Bronchial epithelial cell (primary cell): Measurements from ENCODE around the gene ISYNA1. TPM values are rescaled to one million over a fixed set of nuclear protein-coding genes. Genes with fewer than 3 reads are reported as not detected.
A peak's percentile ranks its signal among the peaks of the same experiment; 100 is the strongest.
"Not testable (repeated sequence)": the region's sequence is repeated elsewhere in the genome, so short reads cannot be mapped to it uniquely, and the experiment has no call there.

ENCODE experiments used
- DNase-seq: peaks from one replicate; pipeline ENCODE4 v3.0.0-alpha.2; 2010; ENCODE audit warnings: low read depth
- FAIRE-seq: peaks from 2 replicates; lab custom pipeline; 2011; peaks lifted over from hg19 to GRCh38; lab: Jason Lieb, UNC
- H3K27me3 ChIP-seq: 2 replicates; pipeline ENCODE4 v1.5.1; 2011; ENCODE audit warnings: low read length; ENCODE audit not compliant: control insufficient read depth, insufficient read depth
- H3K36me3 ChIP-seq: 2 replicates; pipeline ENCODE4 v1.5.1; 2011; ENCODE audit warnings: low read length; ENCODE audit not compliant: control insufficient read depth, insufficient read depth
- H3K4me3 ChIP-seq: 2 replicates; pipeline ENCODE4 v1.5.1; 2011; ENCODE audit warnings: mild to moderate bottlenecking, low read depth, low read length, control low read depth
- CTCF ChIP-seq: IDR thresholded peaks from 2 replicates; pipeline ENCODE4 v1.5.1; 2011; ENCODE audit warnings: mild to moderate bottlenecking, moderate library complexity, low read length, control low read depth, inconsistent platforms; ENCODE audit not compliant: insufficient read depth, severe bottlenecking
- total RNA-seq: library from RNA; depleted of rRNA; stranded (reverse); fragments of >200 nt; gene quantifications from 2 replicates; pipeline ENCODE4 v1.2.1, GENCODE V29; 2014

Gene ISYNA1
- total RNA-seq, 1 donor from 2014 or later = 15.3 TPM

GRCh38 chr19:18412610-18413239, 25.2 kb downstream of the ISYNA1 start:
- H3K27me3 ChIP-seq = no peaks in the 10 kb centered on the region
- no peaks in the 10 kb centered on the region for H3K36me3 ChIP-seq
- no peak for TF ChIP-seq CTCF
- FAIRE-seq = no peak
- DNase-seq = no peak
- no peak overlapping the region for H3K4me3 ChIP-seq

GRCh38 chr19:18408053-18408476, 29.9 kb downstream of the ISYNA1 start:
- TF ChIP-seq CTCF = peak; percentile 47
- no peak for FAIRE-seq
- H3K36me3 ChIP-seq = no peaks in the 10 kb centered on the region
- no peak overlapping the region for H3K4me3 ChIP-seq
- H3K27me3 ChIP-seq = no peaks in the 10 kb centered on the region
- no peak for DNase-seq

GRCh38 chr19:18406749-18407148, 31.2 kb downstream of the ISYNA1 start:
- Histone ChIP-seq H3K27me3 (no peaks in the 10 kb centered on the region), H3K36me3 (no peaks in the 10 kb centered on the region), H3K4me3 (no peak overlapping the region)
- FAIRE-seq = no peak
- no peak for DNase-seq
- no peak for TF ChIP-seq CTCF

GRCh38 chr19:18405754-18406153, 32.2 kb downstream of the ISYNA1 start:
- H3K4me3 ChIP-seq, H3K36me3 ChIP-seq, H3K27me3 ChIP-seq, DNase-seq, FAIRE-seq: not testable (repeated sequence)

- H3K36me3 ChIP-seq, FAIRE-seq, DNase-seq, H3K4me3 ChIP-seq, H3K27me3 ChIP-seq: not testable (repeated sequence)
Measured at GRCh38 chr19:18402455-18403248, 35.3 kb downstream of the ISYNA1 start.

- no peak for FAIRE-seq
- H3K4me3 ChIP-seq = no peak overlapping the region
- no peaks in the 10 kb centered on the region for H3K27me3 ChIP-seq
- no peaks in the 10 kb centered on the region for H3K36me3 ChIP-seq
- peak; percentile 78 for DNase-seq
- TF ChIP-seq CTCF = peak; percentile 66
Measured at GRCh38 chr19:18401580-18402112, 36.3 kb downstream of the ISYNA1 start.
